Kidney (tissue), 14 donors: ENCODE measurements around the gene RAPGEF6. TPM values are rescaled to one million over a fixed set of nuclear protein-coding genes. Genes with fewer than 3 reads are reported as not detected.

ENCODE experiments used
- DNase-seq, 5 donors: peaks; one replicate each; pipeline ENCODE4 v3.0.0-alpha.2; 2013 to 2020
- FAIRE-seq: peaks from 2 replicates; lab custom pipeline; 2012; peaks lifted over from hg19 to GRCh38; lab: Jason Lieb, UNC
- H3K27ac ChIP-seq, 2 donors: one replicate each; pipeline ENCODE4 v1.7.0; 2013; ENCODE audit warnings: low read depth in 2 of 2, low read length in 2 of 2, inconsistent platforms in 1 of 2
- H3K27me3 ChIP-seq: one replicate; pipeline ENCODE4 v1.7.1; 2013; ENCODE audit warnings: low read length, inconsistent platforms; ENCODE audit not compliant: control insufficient read depth, insufficient read depth
- H3K36me3 ChIP-seq, 3 donors: one replicate each; pipeline versions ENCODE4 v1.7.0 to v1.7.1; 2013; ENCODE audit warnings: low read length in 3 of 3, control low read depth in 1 of 3, inconsistent platforms in 1 of 3; ENCODE audit not compliant: insufficient read depth in 3 of 3, control insufficient read depth in 2 of 3
- H3K4me1 ChIP-seq, 3 donors: one replicate each; pipeline versions ENCODE4 v1.7.0 to v1.7.1; 2013; ENCODE audit warnings: low read length in 3 of 3, inconsistent platforms in 1 of 3, low read depth in 1 of 3; ENCODE audit not compliant: control insufficient read depth in 2 of 3, insufficient read depth in 2 of 3
- H3K4me3 ChIP-seq, 3 donors: one replicate each; pipeline versions ENCODE4 v1.7.0 to v1.8.1; 2013; ENCODE audit warnings: low read length in 3 of 3, control low read depth in 1 of 3, inconsistent platforms in 1 of 3
- H3K9ac ChIP-seq, 3 donors: one replicate each; pipeline versions ENCODE4 v1.7.0 to v1.7.1; 2013; ENCODE audit warnings: low read length in 3 of 3, control low read depth in 1 of 3, inconsistent platforms in 1 of 3
- H3K9me3 ChIP-seq, 3 donors: one replicate each; pipeline versions ENCODE4 v1.7.0 to v1.7.1; 2013; ENCODE audit warnings: low read length in 3 of 3, control low read depth in 1 of 3, inconsistent platforms in 1 of 3; ENCODE audit not compliant: control insufficient read depth in 2 of 3, insufficient read depth in 1 of 3
- CTCF ChIP-seq: IDR thresholded peaks from 3 replicates; pipeline ENCODE4 v1.5.1; 2012; ENCODE audit warnings: mild to moderate bottlenecking, moderate library complexity, borderline replicate concordance; ENCODE audit not compliant: insufficient read depth; ENCODE audit errors: extremely low read depth
- intact Hi-C: fragments of 100-400 bp; cut with DNase I; formaldehyde crosslinking; loops from one replicate; pipeline ENCODE4 v1.11.1; 2022
- polyA plus RNA-seq: library from polyadenylated mRNA; stranded (reverse); fragments of 350-450 nt; fragmentation: Illumina TruSeq; extraction: RNeasy Lipid Tissue Mini Kit (QIAGEN cat#74804); gene quantifications from one replicate; pipeline ENCODE4 v1.2.3, GENCODE V29; 2014; ENCODE audit warnings: low read depth, low replicate concordance; ENCODE audit not compliant: insufficient read depth
- total RNA-seq: library from RNA; stranded (reverse); fragmentation: NEBNext Ultra II Directional; extraction: Animal tissue kit (Norgen Biotek cat#: 25700); gene quantifications from one replicate; pipeline ENCODE4 v1.2.1, GENCODE V29; 2021
- donor health status: control.
- donor health status: control.
- donor health status: control.
- donor health status: control.
- donor health status: control.
- donor health status: DM: yes; HTN: yes; CAD: no.
- donor health status: Normal renal cell carcinoma (clear cell type).

RAPGEF6 gene
- total and polyA plus RNA-seq, 2 donors from 2014 or later = 1.8 to 28.6 TPM

- Histone ChIP-seq H3K9ac (no peak overlapping the region), H3K27me3 (no peaks in the 10 kb centered on the region), H3K9me3 (no peaks in the 10 kb centered on the region), H3K27ac (no peak overlapping the region), H3K4me3 (no peak overlapping the region), H3K36me3 (peaks cover 0 to 7% (median 0%) of the 10 kb centered on the region in 3 donors), H3K4me1 (no peaks in the 10 kb centered on the region)
- no peak for TF ChIP-seq CTCF
- no peak for FAIRE-seq
- intact Hi-C loops = no loop called here
- DNase-seq = no peak
Observed at GRCh38 chr5:131460133-131460532, 174.9 kb downstream of the RAPGEF6 start.

- FAIRE-seq = no peak
- no peak for DNase-seq
- Histone ChIP-seq H3K27me3 (no peaks in the 10 kb centered on the region), H3K4me1 (no peaks in the 10 kb centered on the region), H3K9me3 (no peaks in the 10 kb centered on the region), H3K9ac (no peak overlapping the region), H3K36me3 (peaks cover 0 to 7% (median 0%) of the 10 kb centered on the region in 3 donors), H3K27ac (no peak overlapping the region), H3K4me3 (no peak overlapping the region)
- intact Hi-C loops = no loop called here
- TF ChIP-seq CTCF = no peak
Observed at GRCh38 chr5:131459216-131459615, 175.8 kb downstream of the RAPGEF6 start.

GRCh38 chr5:131457193-131457592, 177.8 kb downstream of the RAPGEF6 start:
- H3K4me1 ChIP-seq = no peaks in the 10 kb centered on the region
- H3K9me3 ChIP-seq = no peaks in the 10 kb centered on the region
- H3K36me3 ChIP-seq = peaks cover 0 to 2% (median 0%) of the 10 kb centered on the region in 3 donors
- DNase-seq (no peak), FAIRE-seq (no peak)
- H3K4me3 ChIP-seq = no peak overlapping the region
- TF ChIP-seq CTCF = no peak
- H3K27ac ChIP-seq = no peak overlapping the region
- intact Hi-C loops = no loop called here
- H3K9ac ChIP-seq = no peak overlapping the region
- H3K27me3 ChIP-seq = no peaks in the 10 kb centered on the region

GRCh38 chr5:131450941-131451340, 184.1 kb downstream of the RAPGEF6 start:
- FAIRE-seq = no peak

More at GRCh38 chr5:131450941-131451340, 184.1 kb downstream of the RAPGEF6 start:
- DNase-seq = no peak
- H3K9ac ChIP-seq = no peak overlapping the region
- H3K27ac ChIP-seq = no peak overlapping the region
- H3K4me3 ChIP-seq = no peak overlapping the region
- TF ChIP-seq CTCF = no peak
- H3K27me3 ChIP-seq = no peaks in the 10 kb centered on the region
- intact Hi-C loops = no loop called here
- H3K9me3 ChIP-seq = no peaks in the 10 kb centered on the region
- no peaks in the 10 kb centered on the region for H3K4me1 ChIP-seq
- H3K36me3 ChIP-seq = peaks cover 0 to 12% (median 6%) of the 10 kb centered on the region in 3 donors
